CD4-positive, alpha-beta T cell treated with Interleukin-6 at 100 ng/mL for 8 hours (primary cell): ENCODE results near the gene SMIM36.
"Not testable (repeated sequence)": the region's sequence is repeated elsewhere in the genome, so short reads cannot be mapped to it uniquely, and the experiment has no call there.

Experiments
- DNase-seq: peaks from one replicate; pipeline ENCODE4 v3.0.0-alpha.2; 2020; ENCODE audit warnings: mixed read lengths, low spot score

SMIM36 gene

DNA sequence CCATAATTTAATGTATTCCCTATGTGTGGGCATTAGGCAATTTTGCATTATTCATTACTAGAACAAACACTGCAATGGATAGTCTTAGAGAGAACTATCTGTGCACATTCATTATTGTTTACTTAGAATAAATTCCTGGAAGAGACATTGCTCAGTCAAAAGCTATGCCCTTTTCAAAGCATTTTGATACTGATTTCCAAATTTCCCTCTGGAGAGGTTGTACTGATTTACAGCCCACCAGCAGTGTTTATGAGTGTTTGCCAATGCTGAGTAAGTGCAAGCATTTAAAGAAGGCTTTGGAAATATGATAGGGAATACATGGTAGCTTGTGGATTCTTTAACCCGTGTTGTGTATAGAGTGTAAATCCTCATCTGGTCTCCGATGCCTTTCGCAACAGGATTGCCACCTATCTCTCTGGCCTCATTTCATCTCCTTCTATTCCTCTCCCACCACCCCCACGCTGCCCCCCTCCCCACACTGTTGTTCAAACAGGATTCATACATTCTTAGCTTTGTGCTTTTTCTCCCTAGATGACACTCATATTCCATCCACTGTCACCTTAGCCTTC, 56.3 kb downstream of the SMIM36 start:
- DNase-seq = no peak

DNA sequence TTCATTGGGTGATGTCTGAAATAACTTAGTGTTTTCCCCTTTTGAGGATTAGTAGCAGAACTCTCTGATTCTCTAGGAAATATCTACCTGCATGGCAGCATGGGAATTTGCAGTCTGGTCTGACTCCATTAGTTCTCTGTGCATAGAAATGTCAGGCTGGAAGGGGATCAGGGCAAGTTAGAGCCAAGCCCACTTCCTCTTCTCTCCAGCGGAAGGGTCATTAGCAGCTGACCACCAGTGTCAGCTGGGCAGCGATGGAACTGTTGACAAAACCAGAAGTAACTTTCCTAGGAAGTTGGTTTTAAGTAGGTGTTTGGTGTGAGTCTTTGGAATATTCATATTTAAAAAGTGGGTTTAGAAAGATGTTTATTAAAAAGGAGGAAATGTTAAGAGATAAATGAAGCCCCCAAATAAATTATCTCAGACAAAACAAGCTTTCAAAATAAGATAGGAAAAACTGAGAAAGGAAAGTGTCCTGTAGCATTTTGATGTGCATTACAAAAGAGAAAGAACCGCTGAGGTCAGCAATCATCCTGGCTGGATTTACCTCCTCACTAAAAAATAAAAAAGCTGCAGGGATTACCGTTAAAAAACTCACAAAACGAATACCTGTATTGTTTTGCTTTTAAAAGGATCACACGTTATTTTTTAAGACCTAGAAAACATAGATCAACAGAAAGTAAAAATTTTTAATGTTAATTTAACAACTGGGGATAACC, 57.3 kb downstream of the SMIM36 start:
- DNase-seq = no peak

DNA sequence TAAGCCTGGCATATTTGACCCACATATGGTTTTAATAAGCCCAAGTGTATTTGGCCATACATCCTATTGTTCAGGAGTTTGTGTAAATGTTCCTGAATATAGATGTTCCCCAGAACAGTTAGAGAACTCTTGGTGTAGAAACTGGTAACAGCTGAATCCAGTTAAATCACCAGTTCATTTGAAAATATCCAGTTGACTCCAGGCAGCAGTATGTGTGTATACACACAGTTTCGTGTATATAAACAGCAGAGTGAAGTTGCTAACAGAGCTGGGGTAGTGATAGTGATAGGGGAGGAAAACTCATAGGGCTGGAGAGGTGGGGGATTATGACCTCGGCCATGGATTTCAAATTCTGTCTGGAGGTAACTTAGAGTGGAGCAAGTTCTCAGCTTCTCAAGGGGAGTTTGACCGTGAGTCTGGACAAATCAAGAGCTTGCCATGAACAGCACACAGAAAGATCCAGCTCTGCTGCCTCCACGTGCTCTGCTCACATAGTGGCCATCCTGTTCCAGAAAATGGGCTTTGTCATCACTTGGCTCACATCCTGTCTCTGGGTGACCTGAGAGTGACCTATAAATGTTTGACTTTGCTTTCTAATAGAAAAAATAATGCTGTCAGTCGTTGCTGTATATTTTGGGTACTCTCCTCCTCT, 59.0 kb downstream of the SMIM36 start:
- no peak for DNase-seq

DNA sequence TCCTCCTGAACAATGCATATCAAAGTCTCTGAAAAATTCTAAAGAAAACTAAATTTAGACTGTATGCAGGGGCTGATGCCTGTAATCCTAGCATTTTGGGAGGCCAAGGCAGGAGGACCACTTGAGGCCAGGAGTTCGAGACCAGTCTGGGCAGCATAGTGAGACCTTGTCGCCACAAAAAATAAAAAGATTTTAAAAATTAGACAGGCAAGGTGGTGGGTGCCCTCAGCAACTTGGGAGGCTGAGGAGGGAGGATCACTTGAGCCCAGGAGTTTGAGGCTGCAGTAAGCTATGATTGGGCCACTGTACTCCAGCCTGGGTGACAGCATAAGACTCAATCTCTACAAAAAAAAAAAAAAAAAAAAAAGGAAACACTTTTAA, 59.5 kb downstream of the SMIM36 start:
- DNase-seq = no peak

DNA sequence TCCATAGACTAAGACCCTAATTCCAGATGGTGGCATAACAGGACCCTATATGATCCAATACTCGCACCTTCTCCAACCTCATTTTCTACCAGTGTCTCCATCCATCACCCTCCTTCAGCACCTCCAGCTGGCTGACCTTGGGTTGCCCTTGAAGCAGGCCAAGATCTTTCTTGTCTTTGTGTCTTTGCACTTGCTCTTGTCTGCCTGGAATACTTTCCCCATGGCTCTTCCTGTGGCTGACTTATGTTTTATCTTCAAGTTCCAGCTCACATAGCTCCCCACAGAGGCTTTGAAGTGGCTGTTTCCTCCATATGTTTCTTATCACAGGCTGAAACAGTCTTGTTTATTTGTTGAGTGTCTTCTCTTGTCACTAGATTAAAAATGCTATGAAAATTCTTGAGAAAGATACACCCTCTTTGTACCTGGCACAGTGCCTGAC, 60.0 kb downstream of the SMIM36 start:
- no peak for DNase-seq

DNA sequence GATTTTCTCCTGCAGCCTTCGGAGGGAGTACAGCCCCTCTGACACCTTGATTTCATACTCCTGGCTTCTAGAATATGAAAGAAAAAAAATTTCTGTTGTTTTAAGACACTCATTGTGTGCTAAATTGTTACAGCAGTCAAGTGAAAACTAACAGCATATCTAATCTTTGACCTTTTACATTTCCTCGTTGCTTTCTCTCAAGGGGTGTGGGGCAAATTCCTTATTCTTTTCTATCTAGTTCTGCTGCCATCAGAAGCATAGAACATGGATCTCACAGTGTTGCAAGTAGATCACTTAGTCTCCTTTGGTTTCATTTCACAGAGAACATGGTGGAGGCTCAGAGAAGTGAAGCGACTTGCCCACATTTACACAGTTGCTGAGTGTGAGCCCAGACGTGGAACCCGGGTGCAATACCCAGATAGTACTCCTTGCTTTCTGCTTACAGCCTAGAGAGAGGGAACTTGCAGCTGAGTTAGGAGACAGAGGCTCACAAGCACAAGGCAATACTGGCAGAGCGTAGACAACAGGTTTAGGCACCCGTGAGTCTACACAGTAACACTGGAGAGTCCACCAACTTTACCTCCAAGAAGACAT, 60.9 kb downstream of the SMIM36 start:
- no peak for DNase-seq

DNA sequence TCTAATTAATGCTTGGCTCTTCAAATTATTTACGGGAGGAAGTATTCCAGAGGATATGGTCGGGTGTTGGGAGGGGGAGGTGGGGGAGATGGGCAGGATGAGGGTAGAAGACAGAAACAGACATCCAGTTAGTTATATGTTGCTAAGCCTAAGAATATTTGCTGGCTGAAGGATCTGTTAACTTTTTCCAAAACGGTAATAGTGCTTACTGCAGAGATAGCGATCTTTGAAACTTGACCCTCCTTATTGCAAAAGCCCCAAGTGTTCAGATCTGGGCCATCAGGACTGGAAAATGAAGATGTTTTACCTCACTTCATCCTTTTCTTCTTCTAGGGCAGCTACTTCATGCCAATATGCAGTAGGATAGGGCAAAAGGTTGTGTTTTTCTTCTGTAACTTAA, 62.6 kb downstream of the SMIM36 start:
- no peak for DNase-seq

DNA sequence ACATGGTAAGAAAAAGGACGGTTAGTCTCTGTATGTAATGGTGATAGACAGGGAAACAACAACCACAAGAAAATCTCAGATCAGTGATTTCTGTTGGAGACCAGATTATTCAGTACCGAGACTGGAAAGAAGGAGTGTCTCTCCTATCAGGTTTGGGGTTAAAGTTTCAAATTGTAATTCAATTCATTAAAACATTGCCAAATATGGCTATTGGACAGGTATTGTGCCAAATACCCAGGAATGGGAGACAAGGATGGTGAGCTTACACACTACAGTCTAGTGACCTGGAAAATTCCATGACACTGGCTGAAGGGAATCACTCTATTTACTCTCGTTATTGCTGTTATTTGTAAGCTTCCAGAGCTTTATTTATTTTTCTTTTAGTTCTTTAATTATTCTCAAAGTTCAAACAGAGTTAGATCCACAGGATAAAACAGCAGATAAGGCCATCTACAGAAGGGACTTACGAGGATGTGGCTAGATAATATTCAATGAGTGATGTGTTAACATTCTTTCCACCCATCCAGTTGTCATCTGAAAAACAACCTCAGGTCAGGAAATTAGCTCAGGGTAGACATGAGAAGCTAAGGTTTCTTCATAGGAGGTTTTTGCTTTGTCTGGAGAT, 64.6 kb downstream of the SMIM36 start:
- no peak for DNase-seq

DNA sequence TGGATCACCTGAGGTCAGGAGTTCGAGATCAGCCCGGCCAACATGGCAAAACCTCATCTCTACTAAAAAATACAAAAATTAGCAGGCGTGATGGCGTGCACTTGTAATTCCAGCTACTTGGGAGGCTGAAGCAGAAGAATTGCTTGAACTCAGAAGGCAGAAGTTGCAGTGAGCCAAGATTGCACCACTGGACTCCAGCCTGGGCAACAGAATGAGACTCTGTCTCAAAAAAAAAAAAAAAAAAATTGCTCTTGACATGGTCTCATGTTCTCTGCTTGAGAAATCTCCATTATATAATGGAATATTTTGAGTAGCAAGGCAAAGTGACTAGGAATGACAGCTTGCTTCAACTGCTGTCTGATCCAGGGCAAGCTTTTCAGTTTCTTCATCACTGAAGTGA, 65.2 kb downstream of the SMIM36 start:
- not testable (repeated sequence) for DNase-seq

DNA sequence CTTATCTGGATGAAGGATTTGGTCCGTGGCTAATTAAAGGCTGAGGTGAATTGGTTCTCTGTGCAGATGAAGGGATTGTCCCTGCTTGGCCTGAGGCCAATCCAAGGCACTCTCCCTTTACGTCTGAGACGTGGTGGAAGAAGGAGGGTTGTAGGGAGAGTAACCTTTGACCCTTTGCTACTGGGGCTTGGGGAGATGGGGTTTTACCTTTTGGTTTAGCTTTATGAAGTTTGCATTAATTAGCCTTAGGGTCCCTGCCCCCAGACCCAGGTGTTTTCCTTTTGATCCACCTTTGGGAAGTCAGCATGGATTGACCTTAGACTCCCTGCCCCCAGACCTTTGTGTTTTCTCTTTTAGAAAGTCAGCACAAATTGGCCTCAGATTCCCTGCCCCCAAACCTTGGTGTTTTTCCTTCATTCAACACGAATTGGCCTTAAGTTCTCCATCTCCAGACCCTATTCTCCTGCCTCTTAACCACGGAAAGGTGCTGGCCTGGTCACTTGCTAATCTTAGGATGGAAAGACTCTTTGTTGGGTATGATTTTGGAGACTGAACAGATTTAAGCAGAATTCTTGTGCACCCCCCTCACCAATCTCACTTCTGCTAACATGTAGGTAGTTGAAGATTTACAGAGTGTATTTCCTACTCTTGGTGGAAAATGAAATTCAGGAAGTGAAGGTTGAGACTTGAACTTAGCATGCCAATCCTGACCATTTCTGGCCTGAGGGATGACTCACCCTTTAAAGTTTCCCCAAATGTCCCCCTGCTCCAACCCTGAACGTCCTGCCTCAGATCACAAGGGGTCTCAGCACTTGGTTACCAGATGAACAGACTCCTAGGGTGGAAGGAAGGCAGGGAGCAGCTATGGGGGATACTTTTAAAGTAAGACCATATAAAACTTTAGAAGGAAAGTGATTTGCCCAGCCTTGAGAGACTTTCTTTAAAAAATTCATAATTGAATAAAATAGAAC, 66.5 kb downstream of the SMIM36 start:
- DNase-seq = no peak

DNA sequence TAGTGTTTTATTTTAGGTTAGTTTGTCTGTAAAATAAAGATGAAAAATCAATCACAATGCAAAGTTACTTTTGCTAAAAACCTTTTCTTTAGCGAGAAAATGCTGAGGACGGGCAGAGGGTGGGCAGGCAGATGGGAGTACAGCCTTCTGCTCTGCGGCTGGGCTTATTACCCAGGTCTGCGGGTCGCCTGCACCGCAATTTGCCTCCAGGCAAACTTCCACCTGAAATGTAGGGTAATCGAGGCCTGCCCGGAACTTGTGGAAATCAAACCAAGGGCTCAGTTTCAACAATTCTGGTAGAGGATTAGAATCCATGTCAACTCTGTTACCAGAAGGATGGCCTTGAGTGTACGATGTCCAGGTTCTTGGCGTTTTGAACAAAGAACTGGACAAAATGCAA, 67.3 kb downstream of the SMIM36 start:
- DNase-seq = no peak

DNA sequence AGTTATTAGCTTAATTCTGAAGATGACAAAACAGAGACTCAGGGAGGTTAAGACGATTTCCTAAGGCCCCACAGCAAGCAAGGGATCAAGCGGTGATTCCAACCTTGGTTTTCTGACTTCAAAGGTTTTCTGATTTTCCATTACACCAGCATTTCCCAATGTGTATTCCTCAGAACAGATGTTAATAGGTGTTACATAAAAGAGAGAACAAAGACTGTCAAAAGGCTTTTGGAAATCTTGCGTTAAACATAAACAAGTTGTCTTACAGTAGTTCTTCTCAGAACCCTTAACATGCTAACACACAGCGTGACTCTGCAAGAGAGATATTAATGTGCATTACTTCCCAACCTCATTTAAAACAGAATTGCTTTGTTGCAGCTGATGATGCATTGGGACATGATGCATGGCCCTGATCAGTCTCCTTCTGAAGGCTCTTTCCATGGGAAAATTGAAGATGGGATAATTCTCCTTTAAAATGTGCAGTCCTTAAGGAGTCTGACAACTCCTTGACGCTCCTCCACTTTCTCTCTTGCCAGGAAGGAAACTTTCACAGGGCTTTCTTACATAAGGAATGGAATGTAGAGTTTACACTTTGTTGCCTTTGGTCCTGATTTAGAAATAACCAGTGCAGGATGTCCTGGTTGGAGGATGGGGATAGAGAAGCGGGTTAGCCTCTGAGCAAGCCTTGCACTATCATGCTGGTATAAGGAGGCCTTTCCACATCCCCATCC, 68.1 kb downstream of the SMIM36 start:
- DNase-seq = no peak

DNA sequence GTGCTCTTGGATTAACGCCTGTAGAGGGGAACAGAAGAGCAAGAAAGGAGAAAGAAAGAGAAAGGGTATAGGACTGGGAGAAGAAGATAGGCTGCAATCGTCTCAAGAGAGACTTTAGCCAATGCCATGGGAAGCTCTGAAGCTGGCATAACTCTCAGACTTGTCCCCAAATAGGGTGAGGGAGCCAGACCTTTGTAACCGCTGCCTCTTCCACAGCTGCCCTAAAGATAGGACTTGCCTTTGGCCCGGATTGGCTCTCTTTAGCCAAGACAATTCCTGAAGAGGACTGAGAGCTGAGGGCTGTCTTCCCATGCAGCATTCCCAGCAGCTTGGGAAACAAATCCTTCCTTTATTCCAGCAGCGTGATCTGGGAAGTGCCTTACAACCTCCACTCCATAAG, 68.8 kb downstream of the SMIM36 start:
- no peak for DNase-seq

DNA sequence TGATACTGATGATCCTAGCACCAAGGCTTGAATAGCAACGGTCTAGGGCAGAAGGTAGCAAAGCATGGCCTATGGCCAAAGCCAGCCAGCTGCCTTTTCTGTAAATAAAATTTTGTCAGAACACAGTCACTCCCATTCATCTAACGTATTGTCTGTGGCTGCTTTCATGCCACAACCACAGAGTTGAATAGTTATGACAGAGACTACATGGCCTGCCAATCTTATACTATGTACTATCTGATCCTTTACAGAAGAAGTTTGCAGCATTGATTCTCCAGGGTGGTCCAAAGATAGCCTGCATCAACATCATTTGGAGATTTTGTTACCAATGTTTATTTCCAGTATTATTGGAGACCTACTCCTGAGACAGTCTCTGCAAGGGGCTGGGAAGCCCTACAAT, 69.7 kb downstream of the SMIM36 start:
- DNase-seq = no peak

DNA sequence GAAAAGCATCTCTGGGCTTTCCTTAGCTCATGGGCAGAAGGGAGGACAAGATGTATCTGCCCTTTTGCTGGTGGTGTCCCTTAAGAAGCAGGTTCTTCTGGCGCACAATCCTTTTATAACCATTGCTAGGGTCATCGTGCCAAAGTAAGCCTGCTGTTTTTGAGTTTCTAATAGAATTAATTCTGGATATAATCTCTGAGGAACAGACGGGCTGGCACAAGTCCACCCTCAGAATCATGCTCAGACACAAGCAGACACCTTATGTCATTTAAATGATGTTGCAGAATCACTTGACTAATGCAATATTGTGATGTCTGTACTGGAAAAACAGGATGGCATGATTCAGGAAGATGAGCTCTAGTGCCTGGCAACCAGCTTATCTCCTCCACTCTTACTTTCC, 70.9 kb downstream of the SMIM36 start:
- DNase-seq = no peak

DNA sequence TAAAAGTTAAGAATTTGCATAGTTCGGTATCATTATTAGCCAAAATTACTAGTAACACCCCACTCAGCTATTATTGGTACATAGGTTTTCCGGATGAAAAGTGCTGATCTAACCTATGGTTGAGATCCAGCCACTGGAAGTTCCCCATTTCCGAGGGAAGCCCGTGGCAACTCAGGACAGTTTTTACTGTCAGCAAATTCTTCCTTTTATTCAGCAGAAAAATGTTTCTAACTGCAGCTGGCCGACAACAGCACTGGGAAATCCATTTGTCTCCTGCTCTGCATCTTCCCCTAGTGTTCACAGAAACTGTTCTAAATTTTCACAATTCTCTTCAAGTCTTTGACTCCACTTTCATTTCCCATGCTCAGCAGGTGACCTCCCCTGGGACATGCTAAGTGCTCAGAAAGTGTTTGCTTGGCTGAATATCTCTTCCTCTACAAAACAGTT, 74.1 kb downstream of the SMIM36 start:
- DNase-seq = no peak

DNA sequence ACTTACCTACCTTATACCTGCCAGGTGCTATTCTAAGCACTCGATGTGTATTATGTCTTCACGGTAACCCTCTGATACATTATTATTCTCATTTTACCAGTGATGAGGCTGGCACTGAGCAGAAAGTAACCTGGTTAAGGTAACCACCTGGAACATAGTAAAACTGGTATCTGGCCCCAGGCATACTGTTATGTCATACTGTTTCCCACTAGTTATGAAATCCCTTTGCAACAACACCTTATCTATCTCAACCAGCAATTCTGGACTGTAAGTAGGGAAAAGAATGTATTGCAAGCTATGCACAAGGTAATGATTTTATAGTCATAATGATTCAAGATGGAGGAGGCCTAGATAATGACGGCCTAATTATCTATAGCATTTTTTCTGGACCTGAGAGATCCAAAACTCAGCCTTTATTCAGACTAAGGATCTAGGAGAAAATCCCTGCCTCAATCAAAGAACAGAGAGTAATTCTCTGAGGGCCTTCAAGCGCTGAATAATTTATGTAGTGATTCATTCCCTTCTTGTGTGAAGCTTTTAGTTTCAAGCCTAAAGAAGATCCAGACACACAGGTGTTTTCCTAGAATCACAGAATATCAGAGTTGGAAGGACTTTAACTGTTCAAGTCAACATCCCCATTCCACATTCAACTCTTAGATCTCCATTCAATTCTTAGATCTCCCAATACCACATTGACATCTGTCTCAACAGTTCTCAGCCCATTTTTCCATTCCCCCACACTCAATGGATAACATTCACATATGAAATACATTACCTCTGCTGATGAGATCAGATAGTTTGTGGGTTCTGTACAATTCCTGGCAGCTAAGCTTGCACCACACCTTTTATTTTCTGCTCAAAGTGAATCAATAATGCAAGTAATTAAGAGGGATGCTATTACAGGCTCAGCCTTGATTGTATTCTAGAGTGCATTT, 74.8 kb downstream of the SMIM36 start:
- no peak for DNase-seq

DNA sequence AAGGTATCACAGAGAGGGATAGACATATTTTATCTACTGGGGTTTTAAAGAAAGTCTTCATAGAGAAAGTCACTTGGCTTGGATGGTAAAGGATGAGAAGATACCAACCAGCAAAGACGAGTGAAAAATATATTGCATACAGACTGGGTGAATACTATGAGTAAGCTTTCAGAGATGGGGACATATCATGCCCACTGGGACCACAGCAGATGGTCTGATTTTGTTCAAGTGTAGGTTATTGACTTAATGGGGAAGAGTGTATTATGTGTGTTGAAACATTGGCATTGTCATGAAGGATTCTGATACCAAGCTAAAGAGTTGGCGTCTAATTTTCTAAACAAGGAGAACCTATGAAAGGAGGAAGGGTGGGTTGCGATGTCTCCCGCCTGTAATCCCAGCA, 75.8 kb downstream of the SMIM36 start:
- no peak for DNase-seq

DNA sequence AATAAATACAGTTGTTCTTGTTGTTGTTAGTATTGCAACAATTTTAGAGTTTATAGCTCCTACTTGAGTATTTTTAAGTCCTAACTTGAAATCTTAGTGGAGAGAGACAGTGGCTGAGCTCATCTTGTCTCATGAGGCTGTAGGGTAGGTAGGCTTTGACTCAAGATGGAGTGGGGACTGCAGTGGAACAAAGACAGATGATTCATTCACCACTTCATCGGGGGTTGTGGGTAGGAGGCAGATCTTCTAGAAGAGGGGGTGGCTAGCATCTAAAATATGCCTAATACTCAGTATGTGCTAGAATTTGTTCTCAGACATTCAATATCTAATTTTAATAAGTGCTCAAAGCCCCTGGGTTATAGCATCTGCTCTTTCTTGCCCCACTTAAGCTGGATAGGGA, 76.5 kb downstream of the SMIM36 start:
- DNase-seq = no peak
